ENCODE data around the gene IGSF21.

DNA sequence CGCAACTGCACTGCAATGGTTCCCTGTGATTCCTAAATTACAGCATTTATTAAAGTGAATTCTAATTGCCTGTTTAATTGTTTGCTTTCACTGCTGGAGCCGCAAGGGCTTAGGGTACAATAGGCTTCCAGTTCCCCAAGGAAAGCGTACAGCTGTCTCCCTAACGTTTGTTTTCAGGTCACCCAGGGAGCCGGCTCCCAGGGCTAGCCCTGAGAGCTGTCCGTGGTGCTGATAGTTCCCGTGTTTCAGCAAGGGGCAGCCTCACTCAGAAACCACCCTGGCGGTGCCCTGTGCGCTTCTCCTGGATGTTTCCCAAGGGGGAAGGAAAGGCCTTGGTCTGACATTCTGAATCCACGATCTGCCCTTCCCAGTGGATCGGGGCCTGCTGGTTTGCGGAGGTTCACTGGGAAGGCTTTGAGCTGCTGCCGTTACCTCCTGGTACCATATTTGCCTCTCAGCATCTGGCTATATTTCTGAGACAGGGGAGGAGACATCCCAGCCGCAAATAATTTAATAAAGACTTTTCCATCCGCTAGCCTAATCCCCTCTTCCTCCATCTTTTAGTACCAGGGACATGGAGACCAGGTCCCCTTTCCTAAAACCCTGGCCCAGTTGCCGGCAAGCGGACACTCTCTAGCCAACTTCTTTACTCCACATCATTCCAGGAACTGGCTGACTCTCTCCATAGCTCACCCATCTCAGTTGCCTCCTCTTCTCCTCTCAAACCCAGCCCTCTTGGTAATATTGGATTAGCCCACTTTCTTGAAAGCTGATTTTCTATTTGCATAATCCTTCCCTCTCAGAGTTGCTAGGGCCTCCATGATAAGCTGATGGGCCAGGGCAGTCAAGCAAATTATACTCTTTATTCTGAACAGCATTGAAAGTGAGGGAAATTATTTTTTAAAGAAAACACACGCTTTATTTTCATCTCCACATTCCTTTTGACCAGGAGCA lies 149.0 kb downstream of the IGSF21 start:
- TF ChIP-seq MAZ (IDR thresholded peaks at IDR 0.05; ENCODE audit: borderline replicate concordance, low read depth, low read length), result no peak
- TF ChIP-seq POLR2A (IDR thresholded peaks at IDR 0.05; ENCODE audit: low read depth, low read length), result no peak
- TF ChIP-seq, protein P1, sequence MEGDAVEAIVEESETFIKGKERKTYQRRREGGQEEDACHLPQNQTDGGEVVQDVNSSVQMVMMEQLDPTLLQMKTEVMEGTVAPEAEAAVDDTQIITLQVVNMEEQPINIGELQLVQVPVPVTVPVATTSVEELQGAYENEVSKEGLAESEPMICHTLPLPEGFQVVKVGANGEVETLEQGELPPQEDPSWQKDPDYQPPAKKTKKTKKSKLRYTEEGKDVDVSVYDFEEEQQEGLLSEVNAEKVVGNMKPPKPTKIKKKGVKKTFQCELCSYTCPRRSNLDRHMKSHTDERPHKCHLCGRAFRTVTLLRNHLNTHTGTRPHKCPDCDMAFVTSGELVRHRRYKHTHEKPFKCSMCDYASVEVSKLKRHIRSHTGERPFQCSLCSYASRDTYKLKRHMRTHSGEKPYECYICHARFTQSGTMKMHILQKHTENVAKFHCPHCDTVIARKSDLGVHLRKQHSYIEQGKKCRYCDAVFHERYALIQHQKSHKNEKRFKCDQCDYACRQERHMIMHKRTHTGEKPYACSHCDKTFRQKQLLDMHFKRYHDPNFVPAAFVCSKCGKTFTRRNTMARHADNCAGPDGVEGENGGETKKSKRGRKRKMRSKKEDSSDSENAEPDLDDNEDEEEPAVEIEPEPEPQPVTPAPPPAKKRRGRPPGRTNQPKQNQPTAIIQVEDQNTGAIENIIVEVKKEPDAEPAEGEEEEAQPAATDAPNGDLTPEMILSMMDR (conservative IDR thresholded peaks at IDR 0.05; ENCODE audit: low read depth, low read length), result no peak

All from IMR-90 (cell line).